SU-DHL-6 (cell line): Measurements from ENCODE around the gene BEAN1.

Experiments used
- H2AFZ ChIP-seq: fragments of 200-600 bp; sonication (generic); 2 replicates; pipeline ENCODE4 v1.6.1; 2014; ENCODE audit warnings: low read depth, mild to moderate bottlenecking, moderate library complexity, mixed read lengths, antibody characterized with exemption, low read length; ENCODE audit not compliant: severe bottlenecking
- H3F3A ChIP-seq: fragments of 200-600 bp; shearing (Covaris generic); 2 replicates; pipeline ENCODE4 v1.6.0; 2016; ENCODE audit warnings: antibody characterized with exemption, mild to moderate bottlenecking; ENCODE audit not compliant: insufficient read depth
- H3K27ac ChIP-seq: fragments of 200-600 bp; sonication (generic); 2 replicates; pipeline ENCODE4 v1.5.1; 2016; ENCODE audit warnings: low read depth, mild to moderate bottlenecking, low read length, moderate library complexity, mixed read lengths
- H3K27me3 ChIP-seq: fragments of 200-600 bp; sonication (generic), shearing (Covaris generic); 2 replicates; pipeline ENCODE4 v1.6.0; 2014; ENCODE audit warnings: mild to moderate bottlenecking, low read length
- H3K36me3 ChIP-seq: fragments of 200-600 bp; sonication (generic); 2 replicates; pipeline ENCODE4 v1.6.1; 2014; ENCODE audit warnings: mild to moderate bottlenecking, low read length, mixed read lengths
- H3K4me2 ChIP-seq: fragments of 300-600, 200-600 bp; shearing (Covaris generic), sonication (generic); 2 replicates; pipeline ENCODE4 v1.6.0; 2014; ENCODE audit warnings: low read length, low read depth, mild to moderate bottlenecking; ENCODE audit not compliant: poor library complexity, severe bottlenecking
- H3K4me3 ChIP-seq: fragments of 200-600 bp; sonication (generic); 2 replicates; pipeline ENCODE4 v1.5.1; 2014; ENCODE audit warnings: antibody characterized with exemption, low read length, mild to moderate bottlenecking, mixed read lengths; ENCODE audit not compliant: insufficient read depth, poor library complexity, severe bottlenecking
- H3K79me2 ChIP-seq: fragments of 200-600 bp; sonication (generic); 2 replicates; pipeline ENCODE4 v1.6.1; 2014; ENCODE audit warnings: mild to moderate bottlenecking, low read length, moderate library complexity; ENCODE audit not compliant: insufficient read depth
- H3K9ac ChIP-seq: fragments of 200-600 bp; sonication (generic); 2 replicates; pipeline ENCODE4 v1.7.0; 2014; ENCODE audit warnings: mild to moderate bottlenecking, low read length
- H3K9me2 ChIP-seq: fragments of 200-600 bp; sonication (generic); replicated peaks from 2 replicates; pipeline ENCODE4 v1.6.1; 2014; ENCODE audit warnings: low read length; ENCODE audit not compliant: insufficient read depth
- H3K9me3 ChIP-seq: fragments of 200-600 bp; sonication (generic); 2 replicates; pipeline ENCODE4 v1.6.1; 2014; ENCODE audit warnings: low read length, mixed read lengths; ENCODE audit not compliant: insufficient read depth
- H4K20me1 ChIP-seq: fragments of 200-600 bp; sonication (generic); 2 replicates; pipeline ENCODE4 v1.6.1; 2014; ENCODE audit warnings: low read depth, mild to moderate bottlenecking, antibody characterized with exemption, low read length, moderate library complexity, mixed read lengths
- EZH2phosphoT487 ChIP-seq: fragments of 200-600 bp; sonication (generic), shearing (Covaris generic); conservative IDR thresholded peaks from 2 replicates; pipeline ENCODE4 v1.6.1; 2018; ENCODE audit warnings: mild to moderate bottlenecking, antibody characterized with exemption, low read length, moderate library complexity, mixed read lengths
- TF ChIP-seq, protein P1 (sequence below): fragments of 200-600 bp; sonication (generic); IDR thresholded peaks from one replicate; pipeline ENCODE4 v1.5.1; 2017; ENCODE audit warnings: antibody characterized with exemption, mild to moderate bottlenecking, low read length, moderate library complexity; ENCODE audit not compliant: insufficient read depth, poor library complexity, severe bottlenecking

BEAN1 gene

DNA sequence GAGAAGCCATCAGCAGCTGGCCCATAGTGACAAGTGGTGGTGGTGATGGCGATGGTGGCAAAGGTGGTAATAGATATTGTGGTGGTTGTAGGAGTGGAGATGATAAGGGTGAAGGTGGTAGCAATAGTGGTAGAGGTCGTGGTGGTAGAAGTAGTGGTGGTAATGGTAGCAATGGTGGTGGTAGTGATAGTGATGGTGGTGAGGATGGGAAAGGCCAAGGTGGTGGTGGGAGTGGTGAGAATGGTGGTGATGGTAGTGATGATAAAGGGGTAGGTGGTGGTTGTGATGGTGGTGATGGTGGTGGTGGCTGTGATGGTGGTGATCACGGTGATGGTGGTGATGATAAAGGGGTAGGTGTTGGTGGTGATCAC, 47.5 kb upstream of the BEAN1 start:
- Histone ChIP-seq H3K9me2 (no peaks in the 10 kb centered on the region), H3K9ac (no peak overlapping the region), H3K79me2 (no peaks in the 10 kb centered on the region), H2AFZ (no peak overlapping the region), H3K4me3 (no peak overlapping the region), H3K9me3 (no peaks in the 10 kb centered on the region), H3K4me2 (no peak overlapping the region), H3K27ac (no peak overlapping the region), H3K36me3 (no peaks in the 10 kb centered on the region), H4K20me1 (no peaks in the 10 kb centered on the region), H3F3A (no peaks in the 10 kb centered on the region), H3K27me3 (no peaks in the 10 kb centered on the region)
- TF ChIP-seq, protein P1, sequence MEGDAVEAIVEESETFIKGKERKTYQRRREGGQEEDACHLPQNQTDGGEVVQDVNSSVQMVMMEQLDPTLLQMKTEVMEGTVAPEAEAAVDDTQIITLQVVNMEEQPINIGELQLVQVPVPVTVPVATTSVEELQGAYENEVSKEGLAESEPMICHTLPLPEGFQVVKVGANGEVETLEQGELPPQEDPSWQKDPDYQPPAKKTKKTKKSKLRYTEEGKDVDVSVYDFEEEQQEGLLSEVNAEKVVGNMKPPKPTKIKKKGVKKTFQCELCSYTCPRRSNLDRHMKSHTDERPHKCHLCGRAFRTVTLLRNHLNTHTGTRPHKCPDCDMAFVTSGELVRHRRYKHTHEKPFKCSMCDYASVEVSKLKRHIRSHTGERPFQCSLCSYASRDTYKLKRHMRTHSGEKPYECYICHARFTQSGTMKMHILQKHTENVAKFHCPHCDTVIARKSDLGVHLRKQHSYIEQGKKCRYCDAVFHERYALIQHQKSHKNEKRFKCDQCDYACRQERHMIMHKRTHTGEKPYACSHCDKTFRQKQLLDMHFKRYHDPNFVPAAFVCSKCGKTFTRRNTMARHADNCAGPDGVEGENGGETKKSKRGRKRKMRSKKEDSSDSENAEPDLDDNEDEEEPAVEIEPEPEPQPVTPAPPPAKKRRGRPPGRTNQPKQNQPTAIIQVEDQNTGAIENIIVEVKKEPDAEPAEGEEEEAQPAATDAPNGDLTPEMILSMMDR = no peak
- TF ChIP-seq EZH2phosphoT487 = no peak

DNA sequence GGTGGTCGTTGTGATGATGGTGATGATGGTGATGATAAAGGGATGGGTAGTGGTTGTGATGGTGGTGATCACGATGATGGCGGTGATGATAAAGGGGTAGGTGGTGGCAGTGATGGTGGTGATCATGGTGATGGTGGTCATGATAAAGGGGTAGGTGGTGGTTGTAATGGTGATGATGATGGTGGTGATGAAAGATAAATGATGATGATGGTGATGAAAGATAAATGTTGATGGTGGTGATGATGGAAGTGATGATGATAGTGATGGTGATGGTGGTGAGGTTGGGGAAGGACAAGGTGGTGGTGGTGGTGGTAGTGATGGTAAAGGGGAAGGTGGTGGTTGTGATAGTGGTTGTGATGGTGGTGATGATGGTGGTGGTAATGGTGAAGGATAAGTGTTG, 46.7 kb upstream of the BEAN1 start:
- no peak overlapping the region for H2AFZ ChIP-seq
- no peaks in the 10 kb centered on the region for H4K20me1 ChIP-seq
- H3K9me3 ChIP-seq = no peaks in the 10 kb centered on the region
- H3K4me3 ChIP-seq = no peak overlapping the region
- no peak for TF ChIP-seq EZH2phosphoT487
- TF ChIP-seq, protein P1 = no peak
- H3K36me3 ChIP-seq = no peaks in the 10 kb centered on the region
- H3F3A ChIP-seq = no peaks in the 10 kb centered on the region
- no peak overlapping the region for H3K4me2 ChIP-seq
- H3K27ac ChIP-seq = no peak overlapping the region
- H3K9ac ChIP-seq = no peak overlapping the region
- no peaks in the 10 kb centered on the region for H3K79me2 ChIP-seq
- H3K9me2 ChIP-seq = no peaks in the 10 kb centered on the region
- H3K27me3 ChIP-seq = no peaks in the 10 kb centered on the region

DNA sequence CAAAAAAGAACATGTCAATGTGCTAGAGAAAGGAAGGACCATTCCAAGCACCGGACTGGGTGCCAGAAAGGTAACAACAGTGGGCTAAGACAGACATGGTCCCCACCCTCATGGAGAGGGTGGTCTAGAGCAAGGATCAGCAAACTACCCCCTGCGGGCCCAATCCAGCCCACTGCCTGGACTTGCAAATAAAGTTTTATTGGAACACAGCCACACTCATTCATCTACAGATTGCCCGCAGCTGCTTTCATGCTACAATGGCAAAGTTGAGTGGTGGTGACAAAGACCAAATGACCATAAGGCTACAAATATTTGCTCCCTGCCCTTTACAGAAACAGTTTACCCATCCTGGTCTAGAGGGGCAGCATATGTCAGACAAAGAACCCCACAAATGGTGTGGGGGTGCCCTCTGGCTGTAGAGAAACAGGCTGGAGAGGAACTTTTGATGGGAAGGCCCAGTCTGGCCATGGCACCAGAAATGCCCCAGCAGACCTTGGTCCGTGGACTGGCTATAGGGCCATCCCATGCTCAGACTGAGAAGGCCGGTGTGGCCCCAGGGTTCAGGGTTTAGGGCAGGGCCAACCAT, 45.4 kb upstream of the BEAN1 start:
- Histone ChIP-seq H3K79me2 (no peaks in the 10 kb centered on the region), H3K4me3 (no peak overlapping the region), H3F3A (no peaks in the 10 kb centered on the region), H3K27me3 (no peaks in the 10 kb centered on the region), H3K9me2 (no peaks in the 10 kb centered on the region), H3K9ac (no peak overlapping the region), H3K36me3 (no peaks in the 10 kb centered on the region), H2AFZ (no peak overlapping the region), H4K20me1 (no peaks in the 10 kb centered on the region), H3K27ac (no peak overlapping the region), H3K4me2 (no peak overlapping the region), H3K9me3 (no peaks in the 10 kb centered on the region)
- TF ChIP-seq, protein P1 = no peak
- TF ChIP-seq EZH2phosphoT487 = no peak
